ENCODE data around the gene CPEB4.
A peak's percentile ranks its signal among the peaks of the same experiment; 100 is the strongest.

The CPEB4 gene

GRCh38 chr5:173961418-173961817, 73.3 kb downstream of the CPEB4 start:
- Histone ChIP-seq H3K9me3 (replicated peaks in 1 of 2; ENCODE audit: control insufficient read depth in 2 of 2, insufficient read depth in 1 of 2, low read depth in 1 of 2, low read length in 2 of 2) (no peaks in the 10 kb centered on the region), H2AK5ac (ENCODE audit: low read depth, low read length) (no peak overlapping the region), H3K23ac (ENCODE audit: low read depth, low read length, poor library complexity) (no peak overlapping the region), H3K36me3 (replicated peaks in 1 of 2; ENCODE audit: control insufficient read depth in 2 of 2, insufficient read depth in 2 of 2, low read length in 2 of 2) (no peaks in the 10 kb centered on the region), H4K8ac (ENCODE audit: low read depth, low read length) (no peak overlapping the region), H4K91ac (ENCODE audit: low read depth, low read length, poor library complexity) (no peak overlapping the region), H2AFZ (ENCODE audit: low read length) (no peak overlapping the region), H3K4me2 (ENCODE audit: insufficient read depth, low read length, poor library complexity, severe bottlenecking) (no peak overlapping the region), H3K18ac (ENCODE audit: low read length) (no peak overlapping the region), H2BK15ac (ENCODE audit: low read length) (no peak overlapping the region), H3K4ac (ENCODE audit: low read length) (no peak overlapping the region), H3K79me1 (ENCODE audit: low read depth, low read length) (no peaks in the 10 kb centered on the region), H3K9ac (ENCODE audit: low read depth, low read length, poor library complexity) (no peak overlapping the region), H3K4me3 (ENCODE audit: low read length in 2 of 2) (no peak overlapping the region), H3K27ac (replicated peaks; ENCODE audit: low read length) (no peak overlapping the region), H3K27me3 (ENCODE audit: control insufficient read depth in 3 of 3, insufficient read depth in 3 of 3, low read depth in 1 of 3, low read length in 3 of 3) (no peaks in the 10 kb centered on the region), H2BK12ac (ENCODE audit: low read length) (no peak overlapping the region), H2BK5ac (ENCODE audit: low read length) (no peak overlapping the region), H3K14ac (ENCODE audit: low read length) (no peak overlapping the region), H2BK120ac (ENCODE audit: low read depth, low read length) (no peak overlapping the region), H3K4me1 (ENCODE audit: control insufficient read depth in 2 of 2, insufficient read depth in 1 of 2, low read depth in 1 of 2, low read length in 2 of 2) (peaks cover 10% of the 10 kb centered on the region in 2 donors)
- DNase-seq (ENCODE audit: low spot score): no peak
- no CpG with 5 or more reads among the region's 1 CpG for WGBS, 2 donors (ENCODE audit: extremely low coverage in 2 of 2, insufficient read length in 2 of 2, insufficient replicate concordance in 1 of 2)

GRCh38 chr5:173962436-173962972, 74.4 kb downstream of the CPEB4 start:
- Histone ChIP-seq H3K4me2 (ENCODE audit: insufficient read depth, low read length, poor library complexity, severe bottlenecking) (no peak overlapping the region), H3K9ac (ENCODE audit: low read depth, low read length, poor library complexity) (no peak overlapping the region), H3K23ac (ENCODE audit: low read depth, low read length, poor library complexity) (no peak overlapping the region), H3K36me3 (replicated peaks in 1 of 2; ENCODE audit: control insufficient read depth in 2 of 2, insufficient read depth in 2 of 2, low read length in 2 of 2) (no peaks in the 10 kb centered on the region), H2AK5ac (ENCODE audit: low read depth, low read length) (no peak overlapping the region), H4K91ac (ENCODE audit: low read depth, low read length, poor library complexity) (no peak overlapping the region), H2BK120ac (ENCODE audit: low read depth, low read length) (no peak overlapping the region), H3K18ac (ENCODE audit: low read length) (no peak overlapping the region), H2BK12ac (ENCODE audit: low read length) (no peak overlapping the region), H4K8ac (ENCODE audit: low read depth, low read length) (no peak overlapping the region), H3K4me1 (ENCODE audit: control insufficient read depth in 2 of 2, insufficient read depth in 1 of 2, low read depth in 1 of 2, low read length in 2 of 2) (peaks cover 10 to 11% of the 10 kb centered on the region in 2 donors), H3K4me3 (ENCODE audit: low read length in 2 of 2) (no peak overlapping the region), H3K9me3 (replicated peaks in 1 of 2; ENCODE audit: control insufficient read depth in 2 of 2, insufficient read depth in 1 of 2, low read depth in 1 of 2, low read length in 2 of 2) (no peaks in the 10 kb centered on the region), H3K27me3 (ENCODE audit: control insufficient read depth in 3 of 3, insufficient read depth in 3 of 3, low read depth in 1 of 3, low read length in 3 of 3) (no peaks in the 10 kb centered on the region), H3K27ac (replicated peaks; ENCODE audit: low read length) (no peak overlapping the region), H2AFZ (ENCODE audit: low read length) (no peak overlapping the region), H3K4ac (ENCODE audit: low read length) (no peak overlapping the region), H3K14ac (ENCODE audit: low read length) (no peak overlapping the region), H3K79me1 (ENCODE audit: low read depth, low read length) (no peaks in the 10 kb centered on the region), H2BK15ac (ENCODE audit: low read length) (no peak overlapping the region), H2BK5ac (ENCODE audit: low read length) (no peak overlapping the region)
- DNase-seq (ENCODE audit: low spot score): no peak
- WGBS, 2 donors (ENCODE audit: extremely low coverage in 2 of 2, insufficient read length in 2 of 2, insufficient replicate concordance in 1 of 2): no CpG with 5 or more reads among the region's 3 CpGs

DNA sequence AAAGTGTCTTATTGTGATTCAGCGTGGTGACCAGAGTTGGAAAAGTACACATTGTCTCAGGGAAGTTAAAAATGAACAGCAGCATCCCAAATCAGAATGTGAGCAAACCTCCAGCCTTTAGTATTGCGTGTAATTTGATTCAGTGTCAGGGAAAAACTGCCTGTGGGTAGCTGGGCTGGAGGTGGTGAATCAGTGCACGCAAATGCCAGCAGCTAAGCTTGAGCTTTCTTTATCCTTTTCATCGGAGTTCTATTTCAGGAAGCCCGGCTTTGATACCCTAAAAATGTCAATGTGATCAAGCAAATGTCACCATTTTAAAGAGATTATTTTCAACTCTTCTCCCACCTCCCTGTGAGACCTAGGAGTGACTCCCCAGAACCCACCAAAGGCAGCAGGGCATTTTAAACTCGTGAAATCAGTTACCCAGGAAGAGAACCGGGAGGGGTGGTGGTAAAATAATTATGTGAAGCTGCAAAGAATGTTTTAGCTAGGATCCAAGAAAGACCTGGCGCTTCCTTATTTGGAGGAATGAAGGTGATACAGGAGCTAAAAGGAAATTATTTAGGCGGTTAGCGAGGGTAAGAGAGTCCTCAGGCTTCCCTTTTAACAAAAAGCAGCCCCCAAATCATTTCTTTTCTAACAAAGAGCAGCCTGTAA, 75.2 kb downstream of the CPEB4 start:
- Histone ChIP-seq H3K36me3 (replicated peaks in 1 of 2; ENCODE audit: control insufficient read depth in 2 of 2, insufficient read depth in 2 of 2, low read length in 2 of 2) (no peaks in the 10 kb centered on the region), H3K27ac (replicated peaks; ENCODE audit: low read length) (peak overlapping the region; percentile 50), H4K91ac (ENCODE audit: low read depth, low read length, poor library complexity) (no peak overlapping the region), H2BK5ac (ENCODE audit: low read length) (no peak overlapping the region), H3K4me2 (ENCODE audit: insufficient read depth, low read length, poor library complexity, severe bottlenecking) (no peak overlapping the region), H3K4me1 (ENCODE audit: control insufficient read depth in 2 of 2, insufficient read depth in 1 of 2, low read depth in 1 of 2, low read length in 2 of 2) (peaks cover 14 to 19% of the 10 kb centered on the region in 2 donors), H4K8ac (ENCODE audit: low read depth, low read length) (no peak overlapping the region), H2BK15ac (ENCODE audit: low read length) (no peak overlapping the region), H3K23ac (ENCODE audit: low read depth, low read length, poor library complexity) (no peak overlapping the region), H2BK120ac (ENCODE audit: low read depth, low read length) (no peak overlapping the region), H3K4ac (ENCODE audit: low read length) (no peak overlapping the region), H3K4me3 (ENCODE audit: low read length in 2 of 2) (no peak overlapping the region), H2AFZ (ENCODE audit: low read length) (peak overlapping the region; percentile 37), H3K9me3 (replicated peaks in 1 of 2; ENCODE audit: control insufficient read depth in 2 of 2, insufficient read depth in 1 of 2, low read depth in 1 of 2, low read length in 2 of 2) (no peaks in the 10 kb centered on the region), H3K18ac (ENCODE audit: low read length) (no peak overlapping the region), H3K9ac (ENCODE audit: low read depth, low read length, poor library complexity) (no peak overlapping the region), H2BK12ac (ENCODE audit: low read length) (no peak overlapping the region), H2AK5ac (ENCODE audit: low read depth, low read length) (no peak overlapping the region), H3K14ac (ENCODE audit: low read length) (no peak overlapping the region), H3K27me3 (ENCODE audit: control insufficient read depth in 3 of 3, insufficient read depth in 3 of 3, low read depth in 1 of 3, low read length in 3 of 3) (no peaks in the 10 kb centered on the region), H3K79me1 (ENCODE audit: low read depth, low read length) (no peaks in the 10 kb centered on the region)
- no CpG with 5 or more reads among the region's 10 CpGs for WGBS, 2 donors (ENCODE audit: extremely low coverage in 2 of 2, insufficient read length in 2 of 2, insufficient replicate concordance in 1 of 2)
- DNase-seq (ENCODE audit: low spot score): no peak

GRCh38 chr5:173963867-173964441, 75.8 kb downstream of the CPEB4 start:
- Histone ChIP-seq H3K23ac (ENCODE audit: low read depth, low read length, poor library complexity) (no peak overlapping the region), H4K8ac (ENCODE audit: low read depth, low read length) (no peak overlapping the region), H3K4ac (ENCODE audit: low read length) (no peak overlapping the region), H3K14ac (ENCODE audit: low read length) (no peak overlapping the region), H2BK5ac (ENCODE audit: low read length) (no peak overlapping the region), H3K27ac (replicated peaks; ENCODE audit: low read length) (peak overlapping the region; percentile 55), H2AK5ac (ENCODE audit: low read depth, low read length) (peak overlapping the region; percentile 38), H3K79me1 (ENCODE audit: low read depth, low read length) (no peaks in the 10 kb centered on the region), H3K18ac (ENCODE audit: low read length) (peak overlapping the region; percentile 55), H2BK12ac (ENCODE audit: low read length) (no peak overlapping the region), H3K36me3 (replicated peaks in 1 of 2; ENCODE audit: control insufficient read depth in 2 of 2, insufficient read depth in 2 of 2, low read length in 2 of 2) (no peaks in the 10 kb centered on the region), H4K91ac (ENCODE audit: low read depth, low read length, poor library complexity) (no peak overlapping the region), H3K4me3 (ENCODE audit: low read length in 2 of 2) (peak overlapping the region; percentile 29 to 55), H2BK15ac (ENCODE audit: low read length) (no peak overlapping the region), H2AFZ (ENCODE audit: low read length) (peak overlapping the region; percentile 37), H3K9ac (ENCODE audit: low read depth, low read length, poor library complexity) (no peak overlapping the region), H3K4me1 (ENCODE audit: control insufficient read depth in 2 of 2, insufficient read depth in 1 of 2, low read depth in 1 of 2, low read length in 2 of 2) (peaks cover 21 to 23% of the 10 kb centered on the region in 2 donors), H3K27me3 (ENCODE audit: control insufficient read depth in 3 of 3, insufficient read depth in 3 of 3, low read depth in 1 of 3, low read length in 3 of 3) (no peaks in the 10 kb centered on the region), H2BK120ac (ENCODE audit: low read depth, low read length) (no peak overlapping the region), H3K4me2 (ENCODE audit: insufficient read depth, low read length, poor library complexity, severe bottlenecking) (no peak overlapping the region), H3K9me3 (replicated peaks in 1 of 2; ENCODE audit: control insufficient read depth in 2 of 2, insufficient read depth in 1 of 2, low read depth in 1 of 2, low read length in 2 of 2) (no peaks in the 10 kb centered on the region)
- WGBS, 2 donors (ENCODE audit: extremely low coverage in 2 of 2, insufficient read length in 2 of 2, insufficient replicate concordance in 1 of 2): no CpG with 5 or more reads among the region's 19 CpGs
- DNase-seq (ENCODE audit: low spot score): no peak
